GM23338 (cell line): ENCODE results near the gene ZFP36. TPM values are rescaled to one million over a fixed set of nuclear protein-coding genes. Genes with fewer than 3 reads are reported as not detected.
"Not testable (repeated sequence)": the region's sequence is repeated elsewhere in the genome, so short reads cannot be mapped to it uniquely, and the experiment has no call there.

Source experiments
- ATAC-seq: fragments of 200-7000 bp; cut with Tn5 transposase; 3 replicates; pipeline ENCODE4 v1.9.1; 2020
- DNase-seq: peaks from one replicate; pipeline ENCODE4 v3.0.0-alpha.2; 2015; ENCODE audit warnings: low spot score
- H2AFZ ChIP-seq: fragments of 200-600 bp; sonication (generic); 2 replicates; pipeline ENCODE4 v1.8.0; 2016; ENCODE audit warnings: antibody characterized with exemption, mild to moderate bottlenecking, moderate library complexity
- H3F3A ChIP-seq: fragments of 200-600 bp; sonication (generic); replicated peaks from 2 replicates; pipeline ENCODE4 v1.8.0; 2017; ENCODE audit warnings: antibody characterized with exemption, mixed run types, low read depth
- H3K27ac ChIP-seq: fragments of 200-600 bp; sonication (generic); 2 replicates; pipeline ENCODE4 v1.6.1; 2016; ENCODE audit warnings: low read depth
- H3K27me3 ChIP-seq: fragments of 200-600 bp; sonication (generic); 2 replicates; pipeline ENCODE4 v1.8.0; 2016; ENCODE audit warnings: mild to moderate bottlenecking, mixed run types, moderate library complexity; ENCODE audit not compliant: insufficient read depth
- H3K36me3 ChIP-seq: fragments of 200-600 bp; sonication (generic); 2 replicates; pipeline ENCODE4 v1.8.0; 2016; ENCODE audit warnings: mild to moderate bottlenecking; ENCODE audit not compliant: insufficient read depth
- H3K4me1 ChIP-seq: fragments of 200-600 bp; sonication (generic); 2 replicates; pipeline ENCODE4 v1.8.0; 2016; ENCODE audit warnings: mild to moderate bottlenecking, moderate library complexity; ENCODE audit not compliant: insufficient read depth
- H3K4me2 ChIP-seq: fragments of 200-600 bp; sonication (generic); 2 replicates; pipeline ENCODE4 v1.7.1; 2017; ENCODE audit warnings: mixed run types
- H3K4me3 ChIP-seq: fragments of 200-600 bp; sonication (generic); 2 replicates; pipeline ENCODE4 v1.6.1; 2016; ENCODE audit warnings: mixed run types
- H3K79me2 ChIP-seq: fragments of 200-600 bp; sonication (generic); replicated peaks from 2 replicates; pipeline ENCODE4 v1.8.0; 2017; ENCODE audit warnings: mild to moderate bottlenecking; ENCODE audit not compliant: insufficient read depth
- H3K9me2 ChIP-seq: fragments of 200-600 bp; sonication (generic); 2 replicates; pipeline ENCODE4 v1.8.0; 2017; ENCODE audit not compliant: insufficient read depth
- H4K20me1 ChIP-seq: fragments of 200-600 bp; sonication (generic); replicated peaks from 2 replicates; pipeline ENCODE4 v1.8.0; 2017; ENCODE audit warnings: mild to moderate bottlenecking; ENCODE audit not compliant: insufficient read depth
- H3K27ac Mint-ChIP-seq: 2 replicates; pipeline ENCODE4 v1.8.0; 2020; ENCODE audit warnings: inconsistent platforms, mild to moderate bottlenecking, moderate library complexity, mixed read lengths
- H3K27me3 Mint-ChIP-seq: 3 replicates; pipeline ENCODE4 v1.8.0; 2022; ENCODE audit warnings: low read depth, mild to moderate bottlenecking, moderate library complexity, mixed read lengths, inconsistent platforms; ENCODE audit not compliant: insufficient read depth, poor library complexity
- H3K36me3 Mint-ChIP-seq: 3 replicates; pipeline ENCODE4 v1.8.0; 2021; ENCODE audit warnings: low read depth, mild to moderate bottlenecking, inconsistent platforms, moderate library complexity, mixed read lengths
- H3K4me1 Mint-ChIP-seq: 3 replicates; pipeline ENCODE4 v1.8.0; 2020; ENCODE audit warnings: mild to moderate bottlenecking, inconsistent platforms, mixed read lengths
- H3K4me3 Mint-ChIP-seq: 3 replicates; pipeline ENCODE4 v1.8.0; 2021; ENCODE audit warnings: moderate library complexity, mild to moderate bottlenecking, inconsistent platforms, mixed read lengths
- H3K9me3 Mint-ChIP-seq: 3 replicates; pipeline ENCODE4 v1.8.0; 2020; ENCODE audit warnings: moderate library complexity, mild to moderate bottlenecking, inconsistent platforms, mixed read lengths
- CTCF ChIP-seq, 2 experiments: fragments of 200-600 bp in 1 of 2; sonication (generic) in 1 of 2; conservative IDR thresholded peaks; 2 replicates each; pipeline versions ENCODE4 v1.5.1 to v1.6.1; 2016 to 2017; ENCODE audit warnings: antibody characterized with exemption in 2 of 2, low read depth in 2 of 2, mild to moderate bottlenecking in 2 of 2, moderate library complexity in 1 of 2
- EZH2 ChIP-seq: fragments of 200-600 bp; sonication (generic); IDR thresholded peaks from one replicate; pipeline ENCODE4 v1.8.0; 2017; ENCODE audit warnings: antibody characterized with exemption, mild to moderate bottlenecking, low read depth; ENCODE audit not compliant: unreplicated experiment
- EZH2phosphoT487 ChIP-seq: fragments of 200-600 bp; sonication (generic); IDR thresholded peaks from one replicate; pipeline ENCODE4 v1.8.1; 2018; ENCODE audit warnings: antibody characterized with exemption; ENCODE audit not compliant: unreplicated experiment
- JUNB ChIP-seq: IDR thresholded peaks from one replicate; pipeline ENCODE4 v1.6.1; 2016; ENCODE audit warnings: antibody characterized with exemption; ENCODE audit not compliant: unreplicated experiment
- NANOG ChIP-seq: IDR thresholded peaks from 2 replicates; pipeline ENCODE4 v1.6.1; 2016; ENCODE audit warnings: antibody characterized with exemption, borderline replicate concordance
- POLR2AphosphoS5 ChIP-seq: IDR thresholded peaks from 2 replicates; pipeline ENCODE4 v1.6.1; 2016; ENCODE audit warnings: antibody characterized with exemption, low read depth
- STAT1 ChIP-seq: IDR thresholded peaks from one replicate; pipeline ENCODE4 v1.6.1; 2016; ENCODE audit warnings: antibody characterized with exemption; ENCODE audit not compliant: unreplicated experiment
- ZNF114 ChIP-seq: fragments of 250-450 bp; sonication (Bioruptor Pico); IDR thresholded peaks from 2 replicates; pipeline ENCODE4 v1.5.0; 2020; ENCODE audit warnings: mild to moderate bottlenecking, moderate library complexity
- polyA plus RNA-seq: library from polyadenylated mRNA; unstranded; fragments of >200 nt; fragmentation: Nextera tagmentation; extraction: Ambion mirVana; gene quantifications from 2 replicates; pipeline ENCODE4 v1.2.1, GENCODE V29; 2016
- total RNA-seq: library from RNA; depleted of rRNA; stranded (reverse); fragments of >200 nt; shearing (Covaris generic); gene quantifications from 2 replicates; pipeline ENCODE4 v1.2.3, GENCODE V29; 2014
- TF ChIP-seq, protein P1 (sequence below): IDR thresholded peaks from one replicate; pipeline ENCODE4 v1.6.1; 2018; ENCODE audit warnings: antibody characterized with exemption; ENCODE audit not compliant: unreplicated experiment

Gene ZFP36
- total and polyA plus RNA-seq, 2 experiments from 2014 or later, result 9.5 to 27.5 TPM

DNA sequence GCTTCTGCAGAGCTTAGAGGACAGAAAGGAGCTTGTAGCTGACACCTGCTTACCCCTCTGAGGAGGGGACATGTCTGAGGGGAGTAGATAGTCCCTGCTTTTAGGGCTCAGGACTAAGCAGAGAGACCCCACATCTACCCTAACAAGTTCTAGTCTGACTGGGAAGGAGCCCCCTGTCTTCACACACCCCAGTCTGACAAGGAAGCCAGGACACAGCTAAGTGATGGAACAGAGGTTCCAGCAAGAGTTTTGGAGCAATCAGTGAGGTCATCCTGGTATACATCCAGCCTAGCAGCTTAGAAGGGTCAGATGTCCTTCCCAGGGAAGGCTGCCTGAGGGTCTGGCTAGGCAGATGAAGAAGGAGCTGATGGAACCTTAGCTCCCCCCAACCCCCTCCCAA is 30.7 kb upstream of the ZFP36 start (continued):
- no peak for TF ChIP-seq CTCF (conservative IDR thresholded peaks at IDR 0.05; ENCODE audit: low read depth in 2 of 2)
- no peak for TF ChIP-seq JUNB
- TF ChIP-seq, protein P1, sequence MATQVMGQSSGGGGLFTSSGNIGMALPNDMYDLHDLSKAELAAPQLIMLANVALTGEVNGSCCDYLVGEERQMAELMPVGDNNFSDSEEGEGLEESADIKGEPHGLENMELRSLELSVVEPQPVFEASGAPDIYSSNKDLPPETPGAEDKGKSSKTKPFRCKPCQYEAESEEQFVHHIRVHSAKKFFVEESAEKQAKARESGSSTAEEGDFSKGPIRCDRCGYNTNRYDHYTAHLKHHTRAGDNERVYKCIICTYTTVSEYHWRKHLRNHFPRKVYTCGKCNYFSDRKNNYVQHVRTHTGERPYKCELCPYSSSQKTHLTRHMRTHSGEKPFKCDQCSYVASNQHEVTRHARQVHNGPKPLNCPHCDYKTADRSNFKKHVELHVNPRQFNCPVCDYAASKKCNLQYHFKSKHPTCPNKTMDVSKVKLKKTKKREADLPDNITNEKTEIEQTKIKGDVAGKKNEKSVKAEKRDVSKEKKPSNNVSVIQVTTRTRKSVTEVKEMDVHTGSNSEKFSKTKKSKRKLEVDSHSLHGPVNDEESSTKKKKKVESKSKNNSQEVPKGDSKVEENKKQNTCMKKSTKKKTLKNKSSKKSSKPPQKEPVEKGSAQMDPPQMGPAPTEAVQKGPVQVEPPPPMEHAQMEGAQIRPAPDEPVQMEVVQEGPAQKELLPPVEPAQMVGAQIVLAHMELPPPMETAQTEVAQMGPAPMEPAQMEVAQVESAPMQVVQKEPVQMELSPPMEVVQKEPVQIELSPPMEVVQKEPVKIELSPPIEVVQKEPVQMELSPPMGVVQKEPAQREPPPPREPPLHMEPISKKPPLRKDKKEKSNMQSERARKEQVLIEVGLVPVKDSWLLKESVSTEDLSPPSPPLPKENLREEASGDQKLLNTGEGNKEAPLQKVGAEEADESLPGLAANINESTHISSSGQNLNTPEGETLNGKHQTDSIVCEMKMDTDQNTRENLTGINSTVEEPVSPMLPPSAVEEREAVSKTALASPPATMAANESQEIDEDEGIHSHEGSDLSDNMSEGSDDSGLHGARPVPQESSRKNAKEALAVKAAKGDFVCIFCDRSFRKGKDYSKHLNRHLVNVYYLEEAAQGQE, result no peak
- no peak for TF ChIP-seq POLR2AphosphoS5
- TF ChIP-seq NANOG, result no peak
- TF ChIP-seq ZNF114 (CRISPR knock-in tag), result no peak

DNA sequence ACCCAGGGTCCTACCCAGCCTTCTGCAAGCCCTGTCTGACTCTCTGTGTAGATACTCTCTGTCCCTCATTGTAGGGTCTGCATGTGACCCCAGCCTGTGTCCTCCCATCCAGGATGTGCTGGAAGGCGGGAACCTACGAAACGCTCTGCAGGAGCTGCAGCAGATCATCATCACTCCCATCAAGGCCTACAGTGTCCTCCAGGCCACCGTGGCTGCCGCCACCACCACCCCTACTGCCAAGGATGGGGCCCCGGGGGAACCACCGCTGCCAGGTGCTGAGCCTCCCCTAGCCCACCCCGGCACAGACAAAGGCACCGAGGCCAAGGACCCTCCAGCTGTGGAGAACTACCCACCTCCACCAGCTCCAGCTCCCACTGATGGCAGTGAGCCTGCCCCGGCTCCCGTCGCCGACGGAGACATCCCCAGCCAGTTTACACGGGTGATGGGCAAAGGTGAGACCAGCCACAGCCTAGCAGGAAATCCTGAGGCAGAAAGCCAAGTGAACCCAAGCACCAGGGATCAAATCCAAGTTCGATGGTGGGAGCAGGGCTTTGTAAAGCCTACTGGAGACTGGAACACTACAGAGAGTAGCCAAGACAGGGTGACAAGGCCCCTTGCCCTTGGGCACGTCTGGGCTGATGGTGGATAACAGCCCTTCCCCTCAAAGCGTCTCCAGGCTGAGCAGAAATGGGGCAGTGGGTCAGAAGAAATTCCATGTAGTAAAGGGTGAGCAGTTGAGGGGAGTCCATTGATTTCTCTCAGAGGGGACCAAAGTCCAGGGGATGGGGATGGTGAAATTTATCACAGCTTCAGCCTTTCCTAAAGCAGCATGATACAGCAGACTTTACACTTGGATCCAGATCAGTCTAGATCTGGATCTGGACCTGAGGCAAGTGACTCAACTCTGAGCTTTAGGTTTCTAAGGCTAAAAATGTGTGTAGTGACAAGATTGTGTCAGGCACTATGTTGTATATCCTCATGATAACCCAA is 29.0 kb upstream of the ZFP36 start:
- ATAC-seq (no peak), DNase-seq (no peak)
- TF ChIP-seq EZH2 (no peak), ZNF114 (CRISPR knock-in tag) (no peak), STAT1 (no peak), EZH2phosphoT487 (no peak)
- Histone ChIP-seq H4K20me1 (peaks cover 13% of the 10 kb centered on the region), H3K4me2 (no peak overlapping the region), H3K27me3 (no peaks in the 10 kb centered on the region), H3K4me3 (no peak overlapping the region), H3F3A (no peaks in the 10 kb centered on the region), H3K36me3 (peaks cover 29% of the 10 kb centered on the region), H3K9me2 (no peaks in the 10 kb centered on the region), H3K27ac (no peak overlapping the region), H2AFZ (no peak overlapping the region), H3K79me2 (no peaks in the 10 kb centered on the region), H3K4me1 (no peaks in the 10 kb centered on the region)
- H3K27me3 Mint-ChIP-seq, result peaks cover 2% of the 10 kb centered on the region
- H3K9me3 Mint-ChIP-seq, result no peaks in the 10 kb centered on the region
- peaks cover 70% of the 10 kb centered on the region for H3K36me3 Mint-ChIP-seq
- H3K4me1 Mint-ChIP-seq, result no peaks in the 10 kb centered on the region
- no peak overlapping the region; the same call in 1 of the 2 replicates for H3K27ac Mint-ChIP-seq
- no peak overlapping the region for H3K4me3 Mint-ChIP-seq

DNA sequence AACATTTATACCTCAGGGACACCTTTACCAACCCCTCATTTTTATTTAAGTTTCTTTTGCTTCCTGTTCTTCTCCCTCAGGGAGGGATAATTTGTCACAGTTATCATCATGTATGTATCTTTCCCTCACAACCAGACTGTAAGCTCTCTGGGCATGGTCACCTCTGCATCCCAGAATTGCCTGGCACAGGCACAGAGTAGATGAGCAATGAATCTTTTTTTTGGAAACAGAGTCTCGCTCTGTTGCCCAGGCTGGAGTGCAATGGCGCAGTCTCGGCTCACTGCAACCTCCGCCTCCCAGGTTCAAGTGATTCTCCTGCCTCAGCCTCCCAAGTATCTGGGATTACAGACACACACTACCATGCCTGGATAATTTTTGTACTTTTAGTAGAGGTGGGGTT is 27.3 kb upstream of the ZFP36 start:
- DNase-seq, H3K4me3 Mint-ChIP-seq, H3F3A ChIP-seq, H2AFZ ChIP-seq, H3K27me3 ChIP-seq, H3K79me2 ChIP-seq, H3K4me1 ChIP-seq, H3K27me3 Mint-ChIP-seq, H3K9me3 Mint-ChIP-seq, H3K4me2 ChIP-seq, H3K9me2 ChIP-seq, H3K27ac ChIP-seq, H3K4me1 Mint-ChIP-seq, H3K27ac Mint-ChIP-seq, H3K4me3 ChIP-seq, ATAC-seq: not testable (repeated sequence)
- Histone ChIP-seq H4K20me1 (peaks cover 16% of the 10 kb centered on the region), H3K36me3 (peaks cover 29% of the 10 kb centered on the region)
- peaks cover 76% of the 10 kb centered on the region for H3K36me3 Mint-ChIP-seq
